ENCODE data around the gene MIPEP.
A peak's percentile ranks its signal among the peaks of the same experiment; 100 is the strongest.

Gene MIPEP

GRCh38 chr13:23877286-23877685, 11.9 kb downstream of the MIPEP start:
- H3K9me2 ChIP-seq (ENCODE audit: low read depth, low read length): no peaks in the 10 kb centered on the region
- no peak overlapping the region for H2AFZ ChIP-seq (ENCODE audit: low read length)
- H4K20me1 ChIP-seq (ENCODE audit: insufficient read depth, low read length): no peaks in the 10 kb centered on the region
- no peaks in the 10 kb centered on the region for H3F3A ChIP-seq (ENCODE audit: insufficient read depth, low read length)
- no peaks in the 10 kb centered on the region for H3K9me3 ChIP-seq (ENCODE audit: low read length)
- H3K36me3 ChIP-seq (ENCODE audit: insufficient read depth, low read length): peaks cover 3% of the 10 kb centered on the region; the same call in 1 of the 2 replicates
- no peak overlapping the region for H3K4me2 ChIP-seq (ENCODE audit: low read length)
- no peak overlapping the region for H3K27ac ChIP-seq (ENCODE audit: low read depth, low read length, poor library complexity, severe bottlenecking)
- no peaks in the 10 kb centered on the region for H3K4me1 ChIP-seq (ENCODE audit: insufficient read depth, low read length, severe bottlenecking)
- no peak overlapping the region for H3K9ac ChIP-seq (ENCODE audit: low read length)
- no peaks in the 10 kb centered on the region for H3K79me2 ChIP-seq (ENCODE audit: insufficient read depth, low read length)
- H3K27me3 ChIP-seq (ENCODE audit: insufficient read depth, low read length): no peaks in the 10 kb centered on the region
- H3K4me3 ChIP-seq (ENCODE audit: low read depth, low read length, poor library complexity, severe bottlenecking): no peak overlapping the region
- TF ChIP-seq CTCF (IDR thresholded peaks at IDR 0.05; ENCODE audit: low read length) (no peak), EZH2 (IDR thresholded peaks at IDR 0.05; ENCODE audit: borderline replicate concordance, low read length) (no peak)

GRCh38 chr13:23876265-23876664, 12.9 kb downstream of the MIPEP start:
- H3K4me2 ChIP-seq (ENCODE audit: low read length): no peak overlapping the region
- H3K4me3 ChIP-seq (ENCODE audit: low read depth, low read length, poor library complexity, severe bottlenecking): no peak overlapping the region
- no peaks in the 10 kb centered on the region for H3K4me1 ChIP-seq (ENCODE audit: insufficient read depth, low read length, severe bottlenecking)
- no peaks in the 10 kb centered on the region for H3K9me2 ChIP-seq (ENCODE audit: low read depth, low read length)
- no peaks in the 10 kb centered on the region for H3F3A ChIP-seq (ENCODE audit: insufficient read depth, low read length)
- TF ChIP-seq EZH2 (IDR thresholded peaks at IDR 0.05; ENCODE audit: borderline replicate concordance, low read length) (no peak), CTCF (IDR thresholded peaks at IDR 0.05; ENCODE audit: low read length) (peak; percentile 57)
- H3K79me2 ChIP-seq (ENCODE audit: insufficient read depth, low read length): no peaks in the 10 kb centered on the region
- H3K9me3 ChIP-seq (ENCODE audit: low read length): no peaks in the 10 kb centered on the region
- no peak overlapping the region for H2AFZ ChIP-seq (ENCODE audit: low read length)
- no peaks in the 10 kb centered on the region for H4K20me1 ChIP-seq (ENCODE audit: insufficient read depth, low read length)
- peaks cover 3% of the 10 kb centered on the region; the same call in 1 of the 2 replicates for H3K36me3 ChIP-seq (ENCODE audit: insufficient read depth, low read length)
- H3K9ac ChIP-seq (ENCODE audit: low read length): no peak overlapping the region
- H3K27ac ChIP-seq (ENCODE audit: low read depth, low read length, poor library complexity, severe bottlenecking): no peak overlapping the region
- H3K27me3 ChIP-seq (ENCODE audit: insufficient read depth, low read length): no peaks in the 10 kb centered on the region

- no peak overlapping the region for H3K9ac ChIP-seq (ENCODE audit: low read length)
- no peaks in the 10 kb centered on the region for H3K9me3 ChIP-seq (ENCODE audit: low read length)
- H3K4me2 ChIP-seq (ENCODE audit: low read length): no peak overlapping the region
- no peaks in the 10 kb centered on the region for H3K4me1 ChIP-seq (ENCODE audit: insufficient read depth, low read length, severe bottlenecking)
- no peak overlapping the region for H3K27ac ChIP-seq (ENCODE audit: low read depth, low read length, poor library complexity, severe bottlenecking)
- no peak overlapping the region for H3K4me3 ChIP-seq (ENCODE audit: low read depth, low read length, poor library complexity, severe bottlenecking)
- no peak overlapping the region for H2AFZ ChIP-seq (ENCODE audit: low read length)
- H3K27me3 ChIP-seq (ENCODE audit: insufficient read depth, low read length): no peaks in the 10 kb centered on the region
- TF ChIP-seq CTCF (IDR thresholded peaks at IDR 0.05; ENCODE audit: low read length): peak; percentile 61
- no peak for TF ChIP-seq EZH2 (IDR thresholded peaks at IDR 0.05; ENCODE audit: borderline replicate concordance, low read length)
- no peaks in the 10 kb centered on the region for H3K36me3 ChIP-seq (ENCODE audit: insufficient read depth, low read length)
- no peaks in the 10 kb centered on the region for H3K9me2 ChIP-seq (ENCODE audit: low read depth, low read length)
- no peaks in the 10 kb centered on the region for H3K79me2 ChIP-seq (ENCODE audit: insufficient read depth, low read length)
- H4K20me1 ChIP-seq (ENCODE audit: insufficient read depth, low read length): no peaks in the 10 kb centered on the region
- no peaks in the 10 kb centered on the region for H3F3A ChIP-seq (ENCODE audit: insufficient read depth, low read length)
Observed at GRCh38 chr13:23871616-23872220, 17.5 kb downstream of the MIPEP start.

Data from OCI-LY1 (cell line).